Left colon (tissue), 2 donors: ENCODE measurements around the gene DYRK3. TPM values are rescaled to one million over a fixed set of nuclear protein-coding genes. Genes with fewer than 3 reads are reported as not detected.
A peak's percentile ranks its signal among the peaks of the same experiment; 100 is the strongest.

Experiments used
- ATAC-seq: fragments of 200-7000 bp; cut with Tn5 transposase; one replicate; pipeline ENCODE4 v1.9.1; 2020; ENCODE audit warnings: mild to moderate bottlenecking, moderate library complexity
- DNase-seq, 2 donors: peaks; one replicate each; pipeline ENCODE4 v3.0.0-alpha.2; 2020
- intact Hi-C, 2 donors: fragments of 100-400 bp; cut with DNase I in 1 of 2; cut with micrococcal nuclease in 1 of 2; formaldehyde crosslinking; loops; one replicate each; pipeline versions ENCODE4 v1.11.2 to v1.14.0; 2022; cut with DNase I, micrococcal nuclease
- long read RNA-seq: library from polyadenylated mRNA; unstranded; transcript quantifications from one replicate; pipeline ENCODE4 v2.0.0, GENCODE V29; 2021
- total RNA-seq, 2 donors: library from RNA; stranded (reverse); fragmentation: NEBNext Ultra II Directional; extraction: Animal tissue kit (Norgen Biotek cat#: 25700); gene quantifications; one replicate each; pipeline ENCODE4 v1.2.1, GENCODE V29; 2021
- donor health status: DM: no; HTN: no; CAD: no.
- donor health status: DM: yes; HTN: yes; CAD: no.

Gene DYRK3
- 1 to 10 TPM in 1 of 2 donors, under 1 TPM in 1; 0.58 to 1.2 TPM for total RNA-seq
- long read RNA-seq, result 0 reads

DNA sequence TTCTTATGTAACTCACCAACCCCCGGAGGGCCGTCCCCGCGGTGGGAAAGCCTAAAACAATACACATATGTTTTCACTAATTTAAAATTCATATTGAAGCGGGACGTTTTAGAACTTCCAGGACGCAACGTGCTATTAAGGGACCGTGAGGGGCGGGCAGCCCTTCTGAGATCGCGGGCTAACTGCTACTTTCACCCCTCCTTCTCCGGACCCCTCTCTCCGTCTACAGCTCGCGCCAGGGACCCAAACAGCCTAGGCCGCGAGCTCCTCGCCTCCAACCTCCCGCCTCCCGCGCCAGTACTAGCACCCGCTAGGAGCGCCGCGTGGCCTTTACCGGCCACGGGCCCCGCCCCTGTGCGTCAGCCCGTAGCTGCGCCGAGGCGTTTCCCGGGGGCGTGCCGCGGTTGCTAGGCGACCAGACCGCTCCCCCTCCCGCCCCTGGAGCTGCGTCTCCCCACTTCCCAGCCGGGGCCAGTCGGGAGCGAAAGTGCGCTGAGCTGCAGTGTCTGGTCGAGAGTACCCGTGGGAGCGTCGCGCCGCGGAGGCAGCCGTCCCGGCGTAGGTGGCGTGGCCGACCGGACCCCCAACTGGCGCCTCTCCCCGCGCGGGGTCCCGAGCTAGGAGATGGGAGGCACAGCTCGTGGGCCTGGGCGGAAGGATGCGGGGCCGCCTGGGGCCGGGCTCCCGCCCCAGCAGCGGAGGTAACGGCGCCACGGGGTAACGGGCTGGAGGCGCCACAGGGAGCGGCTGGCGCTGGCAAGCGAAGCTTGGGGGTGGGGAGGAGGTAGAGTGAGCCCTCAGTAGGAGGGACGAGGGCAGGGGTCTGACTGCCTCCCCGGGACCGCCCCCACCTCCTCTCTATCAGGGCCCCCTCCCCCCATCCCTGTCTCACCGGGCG lies at the start of gene DYRK3:
Gene DYRK3, plus strand, starts transcription at position 457 of the 898 bp plus-strand sequence. Its CDS starts 168 bp downstream, at position 625.
- ATAC-seq, result peak; percentile 100
- DNase-seq, result peak; percentile 94 to 96
- intact Hi-C loops, result loop anchor here in 1 of 2 donors (2.0 to 10.0 kb wide), 2 partner anchors 29 to 279 kb away; no protein-coding TSS in a partner anchor

GRCh38 chr1:206586501-206587445 lies 48.6 kb upstream of the DYRK3 start:
- intact Hi-C loops, result loop anchor here in 1 of 2 donors (10.0 kb wide), 1 partner anchor 102 kb away; no protein-coding TSS in a partner anchor
- no peak for ATAC-seq
- DNase-seq, result no peak

DNA sequence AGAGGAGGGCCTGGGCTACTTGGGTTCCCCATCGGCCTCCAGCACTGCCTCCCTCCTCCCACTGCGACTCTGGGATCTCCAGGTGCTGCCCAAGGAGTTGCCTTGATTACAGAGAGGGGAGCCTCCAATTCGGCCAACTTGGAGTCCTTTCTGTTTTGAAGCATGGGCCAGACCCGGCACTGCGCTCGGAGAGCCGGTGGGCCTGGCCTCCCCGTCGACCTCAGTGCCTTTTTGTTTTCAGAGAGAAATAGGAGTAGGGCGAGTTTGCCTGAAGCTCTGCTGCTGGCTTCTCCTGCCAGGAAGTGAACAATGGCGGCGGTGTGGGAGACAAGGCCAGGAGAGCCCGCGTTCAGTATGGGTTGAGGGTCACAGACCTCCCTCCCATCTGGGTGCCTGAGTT lies 47.4 kb upstream of the DYRK3 start:
- ATAC-seq (no peak), DNase-seq (no peak)
- intact Hi-C loops, result loop anchor here in 1 of 2 donors (10.0 kb wide), 1 partner anchor 103 kb away; no protein-coding TSS in a partner anchor

DNA sequence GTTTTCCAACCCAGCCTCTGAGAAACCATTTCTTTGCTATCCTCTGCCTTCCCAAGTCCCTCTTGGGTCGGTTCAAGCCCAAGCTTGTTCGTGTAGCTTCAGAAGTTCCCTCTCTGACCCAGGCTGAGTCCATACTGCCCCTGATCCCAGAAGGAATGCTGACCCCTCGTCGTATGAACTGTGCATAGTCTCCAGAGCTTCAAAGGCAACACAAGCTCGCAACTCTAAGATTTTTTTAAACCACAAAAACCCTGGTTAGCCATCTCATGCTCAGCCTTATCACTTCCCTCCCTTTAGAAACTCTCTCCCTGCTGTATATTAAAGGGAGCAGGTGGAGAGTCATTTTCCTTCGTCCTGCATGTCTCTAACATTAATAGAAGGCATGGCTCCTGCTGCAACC lies 46.8 kb upstream of the DYRK3 start:
- DNase-seq (no peak), ATAC-seq (no peak)
- intact Hi-C loops, result loop anchor here in 1 of 2 donors (10.0 kb wide), 1 partner anchor 104 kb away; no protein-coding TSS in a partner anchor

- intact Hi-C loops, result loop anchor here in 1 of 2 donors (10.0 kb wide), 1 partner anchor 104 kb away; no protein-coding TSS in a partner anchor
- DNase-seq (no peak), ATAC-seq (no peak)
These were observed 46.1 kb upstream of the DYRK3 start for GRCh38 chr1:206589206-206589605.

- intact Hi-C loops, result no loop called here
- ATAC-seq (peak; percentile 19), DNase-seq (no peak)
These were observed 45.1 kb upstream of the DYRK3 start for GRCh38 chr1:206590025-206590758.

DNA sequence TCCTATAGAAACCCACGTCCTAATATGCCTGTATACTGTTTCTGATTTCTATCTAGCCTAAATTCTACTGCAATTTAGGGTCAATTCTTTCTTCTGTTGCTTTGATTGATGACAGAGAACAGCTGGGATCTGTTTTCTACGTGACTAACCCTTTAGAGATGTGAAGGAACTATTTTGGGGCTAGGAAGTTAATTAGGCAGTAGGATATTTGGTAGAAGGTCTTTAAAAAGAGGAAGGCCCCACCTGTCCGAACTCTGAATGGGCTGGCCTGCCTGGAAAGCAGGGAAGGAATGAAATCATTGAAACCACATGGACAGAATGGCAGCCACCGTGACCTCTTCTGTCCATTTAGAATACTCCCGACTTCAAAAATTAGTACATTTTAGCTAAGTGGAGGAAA lies 44.1 kb upstream of the DYRK3 start:
- ATAC-seq (no peak), DNase-seq (no peak)
- intact Hi-C loops, result no loop called here

GRCh38 chr1:206591696-206592095 lies 43.6 kb upstream of the DYRK3 start:
- intact Hi-C loops, result no loop called here
- DNase-seq (no peak), ATAC-seq (no peak)

DNA sequence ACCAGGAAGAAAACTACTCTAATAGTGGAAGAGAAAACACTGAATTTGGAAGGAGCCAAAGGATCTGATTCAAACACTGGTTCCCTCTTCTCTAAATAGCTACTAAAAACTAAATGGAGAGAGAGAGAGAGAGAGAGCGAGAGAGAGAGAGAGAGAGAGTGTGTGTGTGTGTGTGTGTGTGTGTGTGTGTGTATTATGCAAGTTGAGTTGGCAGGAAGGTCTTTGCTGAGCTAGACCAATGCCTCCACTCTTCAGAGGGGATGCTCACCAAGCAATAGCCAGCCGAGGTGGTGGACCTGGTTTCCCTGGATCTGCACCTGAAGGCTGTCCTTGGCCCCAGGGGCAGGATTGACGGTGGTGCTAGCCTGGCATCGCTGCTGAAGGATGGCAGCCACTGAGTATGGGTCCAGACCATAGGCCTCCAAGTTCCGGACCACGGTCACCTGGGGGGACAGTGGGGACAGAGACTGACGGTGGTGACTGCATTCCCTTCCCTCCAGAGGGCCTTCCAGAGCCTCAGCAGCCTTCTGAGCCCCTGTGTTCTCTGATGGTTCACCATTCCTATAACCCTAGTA lies 41.9 kb upstream of the DYRK3 start:
- ATAC-seq, result no peak
- intact Hi-C loops, result no loop called here
- no peak for DNase-seq

DNA sequence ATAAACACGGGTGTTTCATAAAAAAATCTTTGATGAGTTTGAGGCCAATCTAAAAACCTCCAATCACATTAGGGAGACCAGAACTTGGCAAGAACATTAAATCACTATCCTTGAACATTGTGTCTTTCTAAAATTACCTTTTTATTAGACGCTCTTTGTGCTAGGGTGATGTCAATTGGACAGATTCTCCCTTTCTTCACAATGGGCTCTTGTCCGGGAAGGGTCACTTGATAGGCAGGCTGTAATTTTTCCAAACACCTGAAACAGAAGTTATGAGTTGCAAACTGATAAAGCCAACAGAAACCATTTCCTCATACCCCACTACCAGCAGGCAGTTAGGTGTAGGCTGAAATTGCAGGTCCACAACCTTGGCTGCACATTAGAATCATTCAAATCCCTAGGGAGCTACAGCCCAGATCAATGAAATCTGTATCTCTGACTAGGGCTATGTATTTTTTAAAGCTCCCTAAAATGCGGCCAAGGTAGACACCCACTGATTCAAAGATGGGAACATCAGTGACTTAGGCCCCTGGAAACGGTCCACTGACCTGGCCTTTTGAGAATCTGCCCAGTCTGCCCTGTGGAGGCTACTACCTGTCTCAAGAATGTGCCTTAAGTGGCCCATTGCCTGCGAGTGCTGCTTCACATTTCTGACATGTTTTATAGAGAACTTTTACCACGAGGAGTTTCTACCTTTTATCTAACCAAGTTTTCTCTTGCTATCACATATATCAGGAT lies 39.6 kb upstream of the DYRK3 start:
- no peak for DNase-seq
- intact Hi-C loops, result no loop called here
- no peak for ATAC-seq

DNA sequence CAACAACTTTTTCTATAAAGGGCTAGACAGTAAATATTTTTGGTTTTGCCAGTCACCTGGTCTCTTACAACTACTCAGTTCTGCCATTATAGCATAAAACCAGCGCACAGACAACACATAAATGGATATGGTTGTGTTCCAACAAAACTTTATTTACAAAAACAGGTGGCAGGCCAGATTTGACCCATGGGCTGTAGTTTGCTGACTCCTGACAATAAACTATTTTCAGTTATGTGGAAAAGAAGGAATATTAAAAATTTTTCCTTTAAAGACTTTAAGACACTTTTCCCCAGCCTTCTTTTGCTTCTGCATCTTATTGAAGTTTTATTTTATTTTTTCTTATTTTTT lies 39.0 kb upstream of the DYRK3 start:
- DNase-seq (no peak), ATAC-seq (no peak)

GRCh38 chr1:206600527-206600926 lies 34.8 kb upstream of the DYRK3 start:
- intact Hi-C loops, result no loop called here
- ATAC-seq, result no peak
- no peak for DNase-seq

More for the DNA sequence above, 39.0 kb upstream of the DYRK3 start:
- intact Hi-C loops, result no loop called here

- intact Hi-C loops, result no loop called here
- no peak for DNase-seq
- no peak for ATAC-seq
These were observed 30.5 kb upstream of the DYRK3 start for GRCh38 chr1:206604861-206605260.

DNA sequence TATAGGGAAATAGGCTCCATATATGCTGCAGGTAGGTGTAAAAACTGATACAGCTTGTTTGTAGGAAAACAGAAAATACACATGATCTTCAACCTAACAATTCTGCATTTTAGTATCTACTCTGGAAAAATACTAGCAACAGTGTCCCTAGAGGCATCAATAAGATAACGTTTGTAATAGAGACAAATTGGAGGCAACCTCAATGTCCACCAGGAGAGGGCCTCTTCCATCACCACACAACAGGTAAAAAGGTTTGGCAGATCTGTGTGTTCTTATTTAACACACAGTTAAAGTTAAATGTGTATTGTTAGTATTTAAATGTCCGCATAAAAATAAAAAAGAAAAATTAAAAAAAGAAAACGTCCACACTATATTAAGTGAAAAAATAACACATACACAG lies 28.5 kb upstream of the DYRK3 start:
- DNase-seq (no peak), ATAC-seq (peak; percentile 53)
- intact Hi-C loops, result no loop called here

GRCh38 chr1:206608108-206608698 lies 27.1 kb upstream of the DYRK3 start:
- intact Hi-C loops, result no loop called here
- ATAC-seq, result no peak
- peak in 1 of 2 donors; percentile 38 for DNase-seq

DNA sequence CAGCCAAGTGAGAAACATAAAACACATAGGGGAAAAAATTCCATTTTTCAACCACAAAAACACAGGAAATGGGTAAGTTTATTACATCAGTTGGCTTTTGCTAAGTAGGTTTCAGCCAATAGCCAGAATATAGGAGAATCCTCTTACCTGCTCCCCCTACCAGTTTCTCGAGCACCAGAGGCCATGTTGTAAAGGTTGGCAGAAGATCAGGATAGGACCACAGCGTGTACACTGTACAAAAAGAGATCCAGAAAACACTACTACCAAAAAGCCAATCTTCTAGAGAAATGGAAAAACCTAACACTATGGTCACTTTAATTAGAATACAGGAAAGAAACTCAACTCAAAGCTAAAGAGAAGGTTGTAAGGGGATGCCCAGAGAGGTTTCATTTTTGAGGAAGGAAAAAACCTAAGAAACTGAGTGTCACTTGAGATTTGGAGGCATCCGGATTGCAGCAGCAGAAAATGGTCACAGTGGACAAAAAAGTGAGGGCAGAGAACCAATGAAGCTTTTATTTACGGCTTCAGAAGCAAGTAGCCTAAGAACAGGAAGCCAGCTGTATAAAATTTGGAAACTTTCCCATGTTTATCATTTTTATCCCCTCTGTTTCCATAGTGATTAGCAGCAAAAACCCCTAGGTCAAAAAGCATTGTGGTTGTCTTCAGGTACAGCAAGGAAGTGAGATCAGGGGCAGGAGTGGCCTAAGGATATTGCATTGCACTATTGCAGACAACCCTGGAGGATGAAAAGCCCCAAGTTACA lies 25.9 kb upstream of the DYRK3 start:
- DNase-seq (no peak), ATAC-seq (no peak)
- intact Hi-C loops, result no loop called here
